Measurements from ENCODE around the gene DLG4.

DLG4 gene

DNA sequence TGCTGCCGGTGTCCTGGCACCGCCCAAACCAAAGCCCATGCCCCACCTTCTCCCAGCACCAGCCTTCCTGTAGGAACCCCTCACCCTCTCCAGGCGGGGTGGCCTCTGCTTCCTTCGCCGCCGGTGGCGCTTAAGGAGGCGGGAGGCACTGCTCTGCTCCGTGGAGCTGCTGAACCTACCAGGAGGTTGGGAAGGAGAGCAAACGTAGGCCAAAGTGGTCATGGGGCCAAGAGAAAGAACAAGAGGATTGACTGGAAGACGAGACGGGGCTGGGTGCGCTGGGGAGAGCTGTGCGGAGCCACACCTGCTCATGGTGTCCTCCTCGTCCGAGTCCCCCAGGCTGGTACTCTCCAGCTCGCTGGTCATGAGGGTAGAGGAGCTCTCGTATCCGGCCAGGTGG lies 9.9 kb upstream of the DLG4 start:
- no peaks in the 10 kb centered on the region for H3K4me1 ChIP-seq (ENCODE audit: control insufficient read depth, insufficient read depth, low read length)
- no peak overlapping the region for H3K4me3 ChIP-seq (ENCODE audit: low read depth, low read length)
- POLR2A ChIA-PET: interaction anchor here (1.0 to 14.2 kb wide), 2 partner anchors 8 to 10 kb away, joined by 5 to 284 read pairs; partner anchors contain the start of genes ACADVL, DLG4 and PHF23
- no peak overlapping the region for H3K27ac ChIP-seq (ENCODE audit: extremely low read depth, low read depth, low read length)
- no peaks in the 10 kb centered on the region for H3K9me3 ChIP-seq (ENCODE audit: control insufficient read depth, insufficient read depth, low read depth, low read length)
- CTCF ChIA-PET: no interaction called here
- peaks cover 12 to 71% of the 10 kb centered on the region in 2 experiments for H3K36me3 ChIP-seq (ENCODE audit: control insufficient read depth in 2 of 2, insufficient read depth in 1 of 2, low read length in 2 of 2)
- TF ChIP-seq ZNF624 (tag by site-specific recombination; IDR thresholded peaks at IDR 0.05) (no peak), ZNF561 (tag by site-specific recombination; IDR thresholded peaks at IDR 0.05; ENCODE audit: borderline replicate concordance) (no peak), ZNF16 (tag by site-specific recombination; IDR thresholded peaks at IDR 0.05; ENCODE audit: low read depth) (no peak), ZNF660 (tag by site-specific recombination; IDR thresholded peaks at IDR 0.05) (no peak), ZNF792 (tag by site-specific recombination; IDR thresholded peaks at IDR 0.05) (no peak), ZNF184 (tag by site-specific recombination; IDR thresholded peaks at IDR 0.05) (no peak)

DNA sequence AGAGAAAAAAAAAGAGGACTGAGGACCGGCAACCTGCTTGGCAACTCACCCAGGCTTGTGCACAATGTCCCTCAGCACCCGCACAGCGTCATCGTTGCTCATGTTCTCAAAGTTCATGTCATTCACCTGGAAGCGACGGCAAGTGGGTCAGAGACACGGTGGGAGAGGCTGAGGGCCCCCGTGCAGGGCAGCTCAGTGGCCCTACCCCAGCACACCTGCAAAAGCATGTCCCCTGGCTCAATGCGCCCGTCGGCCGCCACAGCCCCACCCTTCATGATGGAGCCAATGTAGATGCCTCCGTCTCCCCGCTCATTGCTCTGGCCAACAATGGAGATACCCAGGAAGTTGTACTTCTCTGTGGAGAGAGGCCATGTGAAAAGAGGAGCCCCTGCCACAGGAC lies 9.3 kb upstream of the DLG4 start:
- peaks cover 18 to 76% of the 10 kb centered on the region in 2 experiments for H3K36me3 ChIP-seq (ENCODE audit: control insufficient read depth in 2 of 2, insufficient read depth in 1 of 2, low read length in 2 of 2)
- ChIA-PET POLR2A (no interaction called here), CTCF (no interaction called here)
- H3K9me3 ChIP-seq (ENCODE audit: control insufficient read depth, insufficient read depth, low read depth, low read length): no peaks in the 10 kb centered on the region
- TF ChIP-seq ZNF473 (tag by site-specific recombination; IDR thresholded peaks at IDR 0.05): no peak
- TF ChIP-seq ZBTB21 (tag by site-specific recombination; IDR thresholded peaks at IDR 0.05): no peak
- TF ChIP-seq, protein P1, sequence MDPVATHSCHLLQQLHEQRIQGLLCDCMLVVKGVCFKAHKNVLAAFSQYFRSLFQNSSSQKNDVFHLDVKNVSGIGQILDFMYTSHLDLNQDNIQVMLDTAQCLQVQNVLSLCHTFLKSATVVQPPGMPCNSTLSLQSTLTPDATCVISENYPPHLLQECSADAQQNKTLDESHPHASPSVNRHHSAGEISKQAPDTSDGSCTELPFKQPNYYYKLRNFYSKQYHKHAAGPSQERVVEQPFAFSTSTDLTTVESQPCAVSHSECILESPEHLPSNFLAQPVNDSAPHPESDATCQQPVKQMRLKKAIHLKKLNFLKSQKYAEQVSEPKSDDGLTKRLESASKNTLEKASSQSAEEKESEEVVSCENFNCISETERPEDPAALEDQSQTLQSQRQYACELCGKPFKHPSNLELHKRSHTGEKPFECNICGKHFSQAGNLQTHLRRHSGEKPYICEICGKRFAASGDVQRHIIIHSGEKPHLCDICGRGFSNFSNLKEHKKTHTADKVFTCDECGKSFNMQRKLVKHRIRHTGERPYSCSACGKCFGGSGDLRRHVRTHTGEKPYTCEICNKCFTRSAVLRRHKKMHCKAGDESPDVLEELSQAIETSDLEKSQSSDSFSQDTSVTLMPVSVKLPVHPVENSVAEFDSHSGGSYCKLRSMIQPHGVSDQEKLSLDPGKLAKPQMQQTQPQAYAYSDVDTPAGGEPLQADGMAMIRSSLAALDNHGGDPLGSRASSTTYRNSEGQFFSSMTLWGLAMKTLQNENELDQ (tag by site-specific recombination; IDR thresholded peaks at IDR 0.05; ENCODE audit: low read depth): no peak
- TF ChIP-seq ZNF146 (tag by site-specific recombination; IDR thresholded peaks at IDR 0.05): no peak
- no peak for TF ChIP-seq ZNF133 (tag by site-specific recombination; IDR thresholded peaks at IDR 0.05)
- no peak for TF ChIP-seq HOXC10 (CRISPR knock-in tag; IDR thresholded peaks at IDR 0.05)
- no peak for TF ChIP-seq ZNF837 (tag by site-specific recombination; IDR thresholded peaks at IDR 0.05)
- TF ChIP-seq, protein P2, sequence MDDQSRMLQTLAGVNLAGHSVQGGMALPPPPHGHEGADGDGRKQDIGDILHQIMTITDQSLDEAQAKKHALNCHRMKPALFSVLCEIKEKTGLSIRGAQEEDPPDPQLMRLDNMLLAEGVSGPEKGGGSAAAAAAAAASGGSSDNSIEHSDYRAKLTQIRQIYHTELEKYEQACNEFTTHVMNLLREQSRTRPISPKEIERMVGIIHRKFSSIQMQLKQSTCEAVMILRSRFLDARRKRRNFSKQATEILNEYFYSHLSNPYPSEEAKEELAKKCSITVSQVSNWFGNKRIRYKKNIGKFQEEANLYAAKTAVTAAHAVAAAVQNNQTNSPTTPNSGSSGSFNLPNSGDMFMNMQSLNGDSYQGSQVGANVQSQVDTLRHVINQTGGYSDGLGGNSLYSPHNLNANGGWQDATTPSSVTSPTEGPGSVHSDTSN (CRISPR knock-in tag; IDR thresholded peaks at IDR 0.05): no peak
- no peak for TF ChIP-seq ZNF16 (tag by site-specific recombination; IDR thresholded peaks at IDR 0.05; ENCODE audit: low read depth)
- TF ChIP-seq, protein P3, sequence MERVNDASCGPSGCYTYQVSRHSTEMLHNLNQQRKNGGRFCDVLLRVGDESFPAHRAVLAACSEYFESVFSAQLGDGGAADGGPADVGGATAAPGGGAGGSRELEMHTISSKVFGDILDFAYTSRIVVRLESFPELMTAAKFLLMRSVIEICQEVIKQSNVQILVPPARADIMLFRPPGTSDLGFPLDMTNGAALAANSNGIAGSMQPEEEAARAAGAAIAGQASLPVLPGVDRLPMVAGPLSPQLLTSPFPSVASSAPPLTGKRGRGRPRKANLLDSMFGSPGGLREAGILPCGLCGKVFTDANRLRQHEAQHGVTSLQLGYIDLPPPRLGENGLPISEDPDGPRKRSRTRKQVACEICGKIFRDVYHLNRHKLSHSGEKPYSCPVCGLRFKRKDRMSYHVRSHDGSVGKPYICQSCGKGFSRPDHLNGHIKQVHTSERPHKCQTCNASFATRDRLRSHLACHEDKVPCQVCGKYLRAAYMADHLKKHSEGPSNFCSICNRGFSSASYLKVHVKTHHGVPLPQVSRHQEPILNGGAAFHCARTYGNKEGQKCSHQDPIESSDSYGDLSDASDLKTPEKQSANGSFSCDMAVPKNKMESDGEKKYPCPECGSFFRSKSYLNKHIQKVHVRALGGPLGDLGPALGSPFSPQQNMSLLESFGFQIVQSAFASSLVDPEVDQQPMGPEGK (tag by site-specific recombination; IDR thresholded peaks at IDR 0.05): no peak
- TF ChIP-seq ZNF585B (tag by site-specific recombination; IDR thresholded peaks at IDR 0.05): no peak
- no peak for TF ChIP-seq ZFP41 (tag by site-specific recombination; IDR thresholded peaks at IDR 0.05; ENCODE audit: borderline replicate concordance)
- TF ChIP-seq GLI2 (tag by site-specific recombination; IDR thresholded peaks at IDR 0.05; ENCODE audit: borderline replicate concordance, low read depth): no peak
- H3K4me3 ChIP-seq (ENCODE audit: low read depth, low read length): no peak overlapping the region
- H3K4me1 ChIP-seq (ENCODE audit: control insufficient read depth, insufficient read depth, low read length): no peaks in the 10 kb centered on the region
- no peak overlapping the region for H3K27ac ChIP-seq (ENCODE audit: extremely low read depth, low read depth, low read length)

Measured in HEK293 (cell line).